Uterus (tissue), 2 donors: ENCODE measurements around the gene ARMC8.

Source experiments
- POLR2A ChIP-seq, 2 donors: fragments of 450-650 bp; IDR thresholded peaks; one replicate each; pipeline ENCODE4 v1.6.1; 2016; ENCODE audit warnings: antibody characterized with exemption in 2 of 2, mild to moderate bottlenecking in 1 of 2, moderate library complexity in 1 of 2
- TF ChIP-seq, protein P1 (sequence below), 4 experiments: fragments of 200-600 bp in 2 of 4; fragments of 450-650 bp in 2 of 4; sonication (generic) in 2 of 4; IDR thresholded peaks; one replicate each; pipeline ENCODE4 v1.5.1; 2016 to 2019; ENCODE audit warnings: antibody characterized with exemption in 4 of 4, mild to moderate bottlenecking in 2 of 4, moderate library complexity in 1 of 4

DNA sequence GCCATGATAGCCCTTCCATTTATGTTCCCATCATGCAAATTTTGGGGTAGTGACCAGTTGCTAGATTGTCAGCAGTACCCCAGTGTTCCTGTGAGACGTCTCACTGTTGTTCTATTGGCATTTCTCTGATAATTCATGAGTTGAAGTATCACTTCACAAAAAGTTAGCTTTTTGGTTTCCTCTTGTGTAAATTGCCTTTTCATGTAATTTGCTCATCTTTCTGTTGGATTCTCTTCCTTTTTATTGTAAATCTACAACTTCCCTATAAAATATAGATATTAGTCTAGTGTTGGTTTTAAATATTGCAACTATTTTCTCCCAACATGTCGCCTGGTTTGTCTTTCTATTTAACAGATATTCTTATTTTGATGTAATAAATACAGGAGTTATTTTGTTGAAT lies 47.4 kb upstream of the ARMC8 start:
- TF ChIP-seq, protein P1, sequence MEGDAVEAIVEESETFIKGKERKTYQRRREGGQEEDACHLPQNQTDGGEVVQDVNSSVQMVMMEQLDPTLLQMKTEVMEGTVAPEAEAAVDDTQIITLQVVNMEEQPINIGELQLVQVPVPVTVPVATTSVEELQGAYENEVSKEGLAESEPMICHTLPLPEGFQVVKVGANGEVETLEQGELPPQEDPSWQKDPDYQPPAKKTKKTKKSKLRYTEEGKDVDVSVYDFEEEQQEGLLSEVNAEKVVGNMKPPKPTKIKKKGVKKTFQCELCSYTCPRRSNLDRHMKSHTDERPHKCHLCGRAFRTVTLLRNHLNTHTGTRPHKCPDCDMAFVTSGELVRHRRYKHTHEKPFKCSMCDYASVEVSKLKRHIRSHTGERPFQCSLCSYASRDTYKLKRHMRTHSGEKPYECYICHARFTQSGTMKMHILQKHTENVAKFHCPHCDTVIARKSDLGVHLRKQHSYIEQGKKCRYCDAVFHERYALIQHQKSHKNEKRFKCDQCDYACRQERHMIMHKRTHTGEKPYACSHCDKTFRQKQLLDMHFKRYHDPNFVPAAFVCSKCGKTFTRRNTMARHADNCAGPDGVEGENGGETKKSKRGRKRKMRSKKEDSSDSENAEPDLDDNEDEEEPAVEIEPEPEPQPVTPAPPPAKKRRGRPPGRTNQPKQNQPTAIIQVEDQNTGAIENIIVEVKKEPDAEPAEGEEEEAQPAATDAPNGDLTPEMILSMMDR (IDR thresholded peaks at IDR 0.05), result no peak
- no peak for TF ChIP-seq POLR2A (IDR thresholded peaks at IDR 0.05)
